GM23338 (cell line): ENCODE data around the gene XPNPEP3. TPM values are rescaled to one million over a fixed set of nuclear protein-coding genes. Genes with fewer than 3 reads are reported as not detected.

Experiments
- ATAC-seq: fragments of 200-7000 bp; cut with Tn5 transposase; 3 replicates; pipeline ENCODE4 v1.9.1; 2020
- DNase-seq: peaks from one replicate; pipeline ENCODE4 v3.0.0-alpha.2; 2015; ENCODE audit warnings: low spot score
- H2AFZ ChIP-seq: fragments of 200-600 bp; sonication (generic); 2 replicates; pipeline ENCODE4 v1.8.0; 2016; ENCODE audit warnings: antibody characterized with exemption, mild to moderate bottlenecking, moderate library complexity
- H3F3A ChIP-seq: fragments of 200-600 bp; sonication (generic); replicated peaks from 2 replicates; pipeline ENCODE4 v1.8.0; 2017; ENCODE audit warnings: antibody characterized with exemption, mixed run types, low read depth
- H3K27ac ChIP-seq: fragments of 200-600 bp; sonication (generic); 2 replicates; pipeline ENCODE4 v1.6.1; 2016; ENCODE audit warnings: low read depth
- H3K27me3 ChIP-seq: fragments of 200-600 bp; sonication (generic); 2 replicates; pipeline ENCODE4 v1.8.0; 2016; ENCODE audit warnings: mild to moderate bottlenecking, mixed run types, moderate library complexity; ENCODE audit not compliant: insufficient read depth
- H3K36me3 ChIP-seq: fragments of 200-600 bp; sonication (generic); 2 replicates; pipeline ENCODE4 v1.8.0; 2016; ENCODE audit warnings: mild to moderate bottlenecking; ENCODE audit not compliant: insufficient read depth
- H3K4me1 ChIP-seq: fragments of 200-600 bp; sonication (generic); 2 replicates; pipeline ENCODE4 v1.8.0; 2016; ENCODE audit warnings: mild to moderate bottlenecking, moderate library complexity; ENCODE audit not compliant: insufficient read depth
- H3K4me2 ChIP-seq: fragments of 200-600 bp; sonication (generic); 2 replicates; pipeline ENCODE4 v1.7.1; 2017; ENCODE audit warnings: mixed run types
- H3K4me3 ChIP-seq: fragments of 200-600 bp; sonication (generic); 2 replicates; pipeline ENCODE4 v1.6.1; 2016; ENCODE audit warnings: mixed run types
- H3K79me2 ChIP-seq: fragments of 200-600 bp; sonication (generic); replicated peaks from 2 replicates; pipeline ENCODE4 v1.8.0; 2017; ENCODE audit warnings: mild to moderate bottlenecking; ENCODE audit not compliant: insufficient read depth
- H3K9me2 ChIP-seq: fragments of 200-600 bp; sonication (generic); 2 replicates; pipeline ENCODE4 v1.8.0; 2017; ENCODE audit not compliant: insufficient read depth
- H4K20me1 ChIP-seq: fragments of 200-600 bp; sonication (generic); replicated peaks from 2 replicates; pipeline ENCODE4 v1.8.0; 2017; ENCODE audit warnings: mild to moderate bottlenecking; ENCODE audit not compliant: insufficient read depth
- H3K27ac Mint-ChIP-seq: 2 replicates; pipeline ENCODE4 v1.8.0; 2020; ENCODE audit warnings: inconsistent platforms, mild to moderate bottlenecking, moderate library complexity, mixed read lengths
- H3K27me3 Mint-ChIP-seq: 3 replicates; pipeline ENCODE4 v1.8.0; 2022; ENCODE audit warnings: low read depth, mild to moderate bottlenecking, moderate library complexity, mixed read lengths, inconsistent platforms; ENCODE audit not compliant: insufficient read depth, poor library complexity
- H3K36me3 Mint-ChIP-seq: 3 replicates; pipeline ENCODE4 v1.8.0; 2021; ENCODE audit warnings: low read depth, mild to moderate bottlenecking, inconsistent platforms, moderate library complexity, mixed read lengths
- H3K4me1 Mint-ChIP-seq: 3 replicates; pipeline ENCODE4 v1.8.0; 2020; ENCODE audit warnings: mild to moderate bottlenecking, inconsistent platforms, mixed read lengths
- H3K4me3 Mint-ChIP-seq: 3 replicates; pipeline ENCODE4 v1.8.0; 2021; ENCODE audit warnings: moderate library complexity, mild to moderate bottlenecking, inconsistent platforms, mixed read lengths
- H3K9me3 Mint-ChIP-seq: 3 replicates; pipeline ENCODE4 v1.8.0; 2020; ENCODE audit warnings: moderate library complexity, mild to moderate bottlenecking, inconsistent platforms, mixed read lengths
- EZH2phosphoT487 ChIP-seq: fragments of 200-600 bp; sonication (generic); IDR thresholded peaks from one replicate; pipeline ENCODE4 v1.8.1; 2018; ENCODE audit warnings: antibody characterized with exemption; ENCODE audit not compliant: unreplicated experiment
- JUNB ChIP-seq: IDR thresholded peaks from one replicate; pipeline ENCODE4 v1.6.1; 2016; ENCODE audit warnings: antibody characterized with exemption; ENCODE audit not compliant: unreplicated experiment
- REST ChIP-seq: IDR thresholded peaks from one replicate; pipeline ENCODE4 v1.6.1; 2018; ENCODE audit warnings: antibody characterized with exemption; ENCODE audit not compliant: unreplicated experiment
- ZNF114 ChIP-seq: fragments of 250-450 bp; sonication (Bioruptor Pico); IDR thresholded peaks from 2 replicates; pipeline ENCODE4 v1.5.0; 2020; ENCODE audit warnings: mild to moderate bottlenecking, moderate library complexity
- ZNF331 ChIP-seq: fragments of 250-450 bp; sonication (Bioruptor Pico); IDR thresholded peaks from 2 replicates; pipeline ENCODE4 v1.5.0; 2020; ENCODE audit warnings: low read depth, mild to moderate bottlenecking, moderate library complexity
- ZNF462 ChIP-seq: fragments of 250-450 bp; sonication (Bioruptor Pico); IDR thresholded peaks from 2 replicates; pipeline ENCODE4 v1.5.0; 2020; ENCODE audit warnings: mild to moderate bottlenecking, moderate library complexity
- polyA plus RNA-seq: library from polyadenylated mRNA; unstranded; fragments of >200 nt; fragmentation: Nextera tagmentation; extraction: Ambion mirVana; gene quantifications from 2 replicates; pipeline ENCODE4 v1.2.1, GENCODE V29; 2016
- total RNA-seq: library from RNA; depleted of rRNA; stranded (reverse); fragments of >200 nt; shearing (Covaris generic); gene quantifications from 2 replicates; pipeline ENCODE4 v1.2.3, GENCODE V29; 2014

XPNPEP3 gene
- total and polyA plus RNA-seq, 2 experiments from 2014 or later, result 11.6 to 19.5 TPM

GRCh38 chr22:40838486-40838885, 18.5 kb upstream of the XPNPEP3 start:
- TF ChIP-seq ZNF462 (CRISPR knock-in tag) (no peak), ZNF114 (no peak), EZH2phosphoT487 (no peak), REST (no peak), ZNF331 (CRISPR knock-in tag) (no peak), JUNB (no peak)

More at GRCh38 chr22:40838486-40838885, 18.5 kb upstream of the XPNPEP3 start:
- Histone ChIP-seq H3K9me2 (no peaks in the 10 kb centered on the region), H3K27me3 (no peaks in the 10 kb centered on the region), H3K4me3 (no peak overlapping the region), H4K20me1 (peaks cover 15% of the 10 kb centered on the region), H3K27ac (no peak overlapping the region), H3K36me3 (peaks cover 50% of the 10 kb centered on the region; the same call in 1 of the 2 replicates), H3K4me1 (no peaks in the 10 kb centered on the region), H3K4me2 (no peak overlapping the region), H3K79me2 (peaks cover 61% of the 10 kb centered on the region), H3F3A (no peaks in the 10 kb centered on the region), H2AFZ (no peak overlapping the region)
- no peaks in the 10 kb centered on the region for H3K9me3 Mint-ChIP-seq
- H3K27ac Mint-ChIP-seq, result no peak overlapping the region
- no peak for DNase-seq
- ATAC-seq, result no peak
- no peaks in the 10 kb centered on the region for H3K27me3 Mint-ChIP-seq
- peaks cover 85% of the 10 kb centered on the region for H3K36me3 Mint-ChIP-seq
- no peaks in the 10 kb centered on the region for H3K4me1 Mint-ChIP-seq
- H3K4me3 Mint-ChIP-seq, result no peak overlapping the region
